HG03354 (cell line): Measurements from ENCODE around the gene MAN1A1.
"Not testable (repeated sequence)": the region's sequence is repeated elsewhere in the genome, so short reads cannot be mapped to it uniquely, and the experiment has no call there.

Source experiments
- ATAC-seq: cut with Tn5 transposase; IDR thresholded peaks from one replicate; pipeline ENCODE4 v1.9.1; 2021; ENCODE audit warnings: mild to moderate bottlenecking; ENCODE audit not compliant: unreplicated experiment, poor library complexity, severe bottlenecking

MAN1A1 gene

GRCh38 chr6:119162134-119162775 lies 187.3 kb downstream of the MAN1A1 start:
- peak; percentile 76 for ATAC-seq

GRCh38 chr6:119161438-119161837 lies 188.1 kb downstream of the MAN1A1 start:
- ATAC-seq = no peak

GRCh38 chr6:119160911-119161310 lies 188.7 kb downstream of the MAN1A1 start:
- ATAC-seq = no peak

- no peak for ATAC-seq
Observed at GRCh38 chr6:119158057-119158848, 191.3 kb downstream of the MAN1A1 start.

GRCh38 chr6:119157506-119157815 lies 192.1 kb downstream of the MAN1A1 start:
- ATAC-seq = no peak

- no peak for ATAC-seq
Observed at GRCh38 chr6:119156757-119157505, 192.6 kb downstream of the MAN1A1 start.

GRCh38 chr6:119156082-119156481 lies 193.5 kb downstream of the MAN1A1 start:
- not testable (repeated sequence) for ATAC-seq

GRCh38 chr6:119152187-119152586 lies 197.4 kb downstream of the MAN1A1 start:
- no peak for ATAC-seq

- no peak for ATAC-seq
Observed at GRCh38 chr6:119148825-119149525, 200.6 kb downstream of the MAN1A1 start.

- ATAC-seq = no peak
Observed at GRCh38 chr6:119148098-119148824, 201.3 kb downstream of the MAN1A1 start.

GRCh38 chr6:119147101-119148053 lies 202.2 kb downstream of the MAN1A1 start:
- ATAC-seq = peak; percentile 99

- no peak for ATAC-seq
Observed at GRCh38 chr6:119145111-119145510, 204.4 kb downstream of the MAN1A1 start.

- ATAC-seq = no peak
Observed at GRCh38 chr6:119142637-119143036, 206.9 kb downstream of the MAN1A1 start.

- ATAC-seq = no peak
Observed at GRCh38 chr6:119142041-119142440, 207.5 kb downstream of the MAN1A1 start.

GRCh38 chr6:119140196-119141140 lies 209.1 kb downstream of the MAN1A1 start:
- no peak for ATAC-seq

GRCh38 chr6:119138906-119139541 lies 210.5 kb downstream of the MAN1A1 start:
- ATAC-seq = peak; percentile 55
